HG02852 (cell line): ENCODE measurements around the gene HOXB5.

Experiments used
- ATAC-seq: cut with Tn5 transposase; IDR thresholded peaks from one replicate; pipeline ENCODE4 v1.9.1; 2021; ENCODE audit warnings: mild to moderate bottlenecking, moderate library complexity; ENCODE audit not compliant: unreplicated experiment

Gene HOXB5

DNA sequence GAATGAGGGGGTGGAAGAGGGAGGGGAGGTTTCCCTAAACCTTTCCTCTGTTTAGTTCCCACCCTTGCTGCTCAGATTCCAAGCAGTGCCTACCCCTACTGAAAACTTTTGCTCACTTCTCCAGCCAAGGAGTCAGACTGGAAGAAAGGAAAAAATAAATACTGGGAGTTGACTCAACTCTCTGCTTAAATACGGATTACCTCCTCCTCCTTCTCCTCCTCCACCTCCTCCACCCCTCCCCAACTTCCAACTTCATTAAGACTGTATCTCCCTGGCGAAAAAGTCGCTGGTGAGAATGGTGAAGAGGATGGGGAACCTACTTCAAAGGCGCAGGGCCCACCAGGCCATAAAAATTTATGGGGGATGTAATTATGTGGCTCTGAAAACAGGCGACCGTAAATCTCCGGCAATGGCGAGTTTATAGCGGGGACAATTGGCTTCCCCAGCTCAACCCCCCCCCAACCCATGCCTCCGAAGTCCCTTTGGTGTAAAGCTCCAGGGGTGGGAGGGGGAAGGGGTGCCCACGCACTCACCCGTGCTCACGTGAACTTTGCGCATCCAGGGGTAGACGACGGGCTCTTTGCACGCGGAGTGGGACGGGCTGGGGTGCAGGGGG is 16.1 kb downstream of the HOXB5 start:
- no peak for ATAC-seq

DNA sequence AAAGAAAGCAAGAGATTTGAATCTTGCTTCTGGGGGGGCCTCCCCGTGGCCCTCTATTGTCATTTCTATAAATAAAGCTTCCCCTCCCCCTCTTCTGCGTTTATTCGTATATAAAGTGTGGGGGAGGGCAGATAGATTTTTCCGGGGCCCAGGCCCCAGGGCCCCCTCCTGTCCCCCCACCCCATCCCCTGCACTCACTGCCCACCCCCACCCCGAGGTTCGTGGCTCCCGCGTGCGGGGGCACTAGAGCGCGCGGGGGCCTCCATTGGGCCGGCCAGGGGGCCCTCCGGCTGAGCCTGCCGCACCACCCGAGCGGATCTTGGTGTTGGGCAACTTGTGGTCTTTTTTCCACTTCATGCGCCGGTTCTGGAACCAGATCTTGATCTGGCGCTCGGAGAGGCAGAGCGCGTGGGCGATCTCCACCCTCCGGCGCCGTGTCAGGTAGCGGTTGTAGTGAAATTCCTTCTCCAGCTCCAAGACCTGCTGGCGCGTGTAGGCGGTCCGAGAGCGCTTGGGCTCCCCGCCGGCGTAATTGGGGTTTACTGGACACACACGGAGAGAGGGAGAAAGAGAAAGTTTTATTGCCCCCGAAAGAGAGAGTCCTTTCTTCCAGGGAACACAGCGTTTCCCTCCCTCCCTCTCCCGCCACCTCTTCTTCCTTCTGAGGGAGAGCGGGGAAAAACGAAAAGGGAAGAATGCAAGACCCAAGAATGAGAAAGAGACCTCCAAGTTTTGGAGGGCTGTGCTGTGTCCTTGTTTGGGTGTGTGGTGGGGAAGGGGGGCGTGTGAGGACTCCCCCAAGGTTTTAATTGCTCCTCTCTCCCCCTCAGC is 16.9 kb downstream of the HOXB5 start:
- no peak for ATAC-seq

DNA sequence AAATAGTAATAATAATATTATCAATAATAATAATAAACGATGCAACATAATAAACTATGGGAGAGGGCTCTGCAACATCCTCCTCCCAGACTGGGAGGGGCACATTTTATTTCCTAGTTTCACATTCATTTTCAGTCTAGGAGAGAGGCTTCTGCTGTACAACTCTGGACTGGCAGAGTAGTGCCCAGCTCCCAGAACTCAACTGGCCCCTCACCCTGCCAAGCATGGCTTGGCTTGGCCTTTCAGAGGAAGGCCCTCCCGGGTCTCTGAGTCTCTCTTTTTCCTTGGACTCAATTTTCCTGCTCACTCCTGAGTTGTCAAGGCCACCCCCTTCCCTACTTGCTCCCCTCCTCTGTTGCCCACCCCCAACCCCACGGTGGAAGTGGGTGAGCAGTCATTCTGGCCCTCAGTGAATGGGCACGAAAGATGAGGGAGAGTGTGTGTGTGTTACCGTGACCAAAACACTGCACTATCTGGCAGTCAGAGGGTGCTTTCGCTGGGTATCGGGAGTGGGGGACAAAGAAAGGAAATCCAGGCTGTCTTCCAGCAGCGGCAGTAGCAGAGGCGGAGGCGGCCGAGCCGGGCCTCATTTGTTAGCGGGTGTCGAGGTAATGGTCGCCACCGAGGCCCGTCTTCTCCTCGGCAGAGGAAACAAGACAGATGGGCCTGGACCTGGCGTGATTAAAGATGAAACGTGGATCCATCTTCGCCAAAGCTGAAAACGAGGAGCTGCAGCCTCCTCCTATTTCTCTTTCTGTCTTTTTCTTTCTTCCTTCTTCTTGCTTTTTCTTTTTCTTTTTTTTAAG is 17.7 kb downstream of the HOXB5 start:
- ATAC-seq: no peak

DNA sequence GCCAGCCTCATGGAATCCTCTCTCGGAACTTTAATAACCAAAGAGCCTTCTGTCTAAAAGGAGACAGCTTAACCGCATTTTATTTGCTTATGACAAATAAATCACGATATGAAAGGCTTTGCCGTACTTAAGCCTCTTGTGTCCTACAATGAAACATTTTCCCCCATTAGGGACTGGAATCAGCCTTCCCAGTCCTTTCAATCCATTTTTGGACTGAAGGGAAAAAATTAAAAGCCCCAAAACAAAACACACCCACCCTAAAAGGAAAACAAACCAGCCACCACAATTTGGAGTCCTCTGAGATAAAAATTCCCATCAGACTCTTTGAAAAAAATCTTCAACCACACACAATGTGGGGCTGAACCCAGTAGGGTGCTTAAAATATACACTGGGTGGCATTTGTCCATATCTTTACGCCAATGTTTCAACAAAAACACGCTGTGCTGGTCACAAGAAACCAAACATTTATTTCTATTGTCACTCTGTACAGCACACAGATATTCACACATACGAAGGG is 18.5 kb downstream of the HOXB5 start:
- ATAC-seq: no peak

DNA sequence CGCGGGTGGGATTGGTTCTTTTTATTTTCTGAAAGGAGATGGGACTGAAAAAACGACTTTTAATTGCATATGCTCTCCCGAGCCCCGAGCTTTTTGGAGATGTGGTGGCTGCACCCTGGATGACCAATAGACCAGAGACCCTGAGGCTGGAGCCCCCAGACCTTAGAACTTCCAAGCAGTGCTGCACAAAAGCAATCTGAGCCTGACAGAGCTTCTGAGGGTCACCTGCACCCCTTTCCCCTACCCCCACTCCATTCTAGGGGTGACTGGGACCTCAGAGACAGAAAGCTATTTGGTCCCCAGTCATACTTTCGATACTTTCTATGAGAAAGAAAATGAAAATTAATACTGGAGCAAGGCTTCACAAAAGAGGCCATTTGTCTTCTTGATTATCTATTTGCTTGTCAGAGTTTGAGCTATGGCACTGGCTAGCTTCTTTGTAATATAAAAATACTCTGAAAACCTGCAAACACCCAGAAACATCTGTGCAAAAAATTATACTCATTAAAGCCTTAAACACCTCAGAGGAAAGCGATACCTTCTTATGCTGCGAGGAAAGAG is 19.0 kb downstream of the HOXB5 start:
- ATAC-seq: no peak

DNA sequence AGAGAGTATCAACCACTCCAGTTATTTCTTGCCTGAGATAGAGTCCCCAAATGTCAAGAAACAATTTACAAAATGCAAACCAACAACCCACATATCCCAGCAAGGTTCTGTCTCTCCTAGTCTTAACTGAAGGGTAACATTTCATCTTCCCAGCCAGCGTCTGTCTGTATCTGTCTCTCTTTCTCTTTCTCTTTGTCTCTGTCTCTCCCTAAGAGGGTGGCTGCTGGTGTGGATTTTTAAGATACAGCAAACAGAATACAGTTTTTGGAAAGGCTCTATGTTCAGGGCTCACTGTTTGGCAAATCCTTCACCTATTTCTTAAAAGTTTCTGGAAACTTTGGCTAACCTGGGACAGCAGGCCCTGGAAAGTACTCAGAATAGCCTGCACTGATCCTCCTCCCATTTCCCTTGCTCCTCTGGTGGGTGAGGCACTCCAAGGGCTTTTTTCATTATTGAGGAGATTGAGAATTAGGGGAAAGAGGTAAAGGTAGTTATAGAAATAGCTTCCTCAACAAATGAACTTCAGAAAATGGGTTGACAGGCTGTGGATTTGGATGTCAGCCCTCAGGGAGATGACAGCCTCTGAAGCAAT is 21.7 kb downstream of the HOXB5 start:
- no peak for ATAC-seq

DNA sequence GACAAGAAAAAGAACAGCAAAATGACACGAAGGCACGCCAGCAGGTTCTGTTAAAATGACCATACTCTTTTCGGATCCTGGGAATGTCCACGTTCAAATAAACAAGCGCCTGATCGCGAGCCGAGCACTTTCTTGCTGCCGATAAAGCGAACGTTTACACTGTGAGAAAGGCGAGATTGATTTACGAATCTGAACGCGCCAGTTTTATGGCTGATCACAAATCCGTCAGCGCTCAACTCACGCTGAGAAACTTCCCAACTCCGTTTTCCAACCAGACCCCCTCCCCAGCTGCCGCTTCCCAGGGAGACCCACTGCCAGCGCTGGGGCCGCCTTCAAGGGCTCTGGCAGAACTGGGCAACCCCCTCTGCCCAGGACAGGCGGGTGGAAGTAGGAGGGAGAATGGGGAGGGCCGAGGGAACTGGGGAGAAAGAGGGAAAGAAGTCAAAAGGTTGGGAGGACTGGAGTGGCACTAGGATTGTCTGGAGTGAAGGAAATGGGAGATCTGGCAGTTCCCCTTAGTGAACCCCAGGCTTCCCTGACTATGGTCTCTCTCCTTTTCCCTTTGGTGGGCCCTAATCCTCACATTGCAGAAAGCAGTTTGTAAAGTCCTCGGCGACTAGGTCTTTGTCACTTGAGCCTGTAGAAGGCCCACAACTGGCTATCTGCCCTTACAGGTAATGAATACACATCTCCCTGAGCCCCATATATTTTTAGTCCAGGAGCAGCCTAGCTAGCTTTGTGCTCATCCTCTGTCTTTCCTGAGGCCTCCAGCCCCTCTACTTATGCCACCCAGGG is 22.4 kb downstream of the HOXB5 start:
- ATAC-seq: no peak

DNA sequence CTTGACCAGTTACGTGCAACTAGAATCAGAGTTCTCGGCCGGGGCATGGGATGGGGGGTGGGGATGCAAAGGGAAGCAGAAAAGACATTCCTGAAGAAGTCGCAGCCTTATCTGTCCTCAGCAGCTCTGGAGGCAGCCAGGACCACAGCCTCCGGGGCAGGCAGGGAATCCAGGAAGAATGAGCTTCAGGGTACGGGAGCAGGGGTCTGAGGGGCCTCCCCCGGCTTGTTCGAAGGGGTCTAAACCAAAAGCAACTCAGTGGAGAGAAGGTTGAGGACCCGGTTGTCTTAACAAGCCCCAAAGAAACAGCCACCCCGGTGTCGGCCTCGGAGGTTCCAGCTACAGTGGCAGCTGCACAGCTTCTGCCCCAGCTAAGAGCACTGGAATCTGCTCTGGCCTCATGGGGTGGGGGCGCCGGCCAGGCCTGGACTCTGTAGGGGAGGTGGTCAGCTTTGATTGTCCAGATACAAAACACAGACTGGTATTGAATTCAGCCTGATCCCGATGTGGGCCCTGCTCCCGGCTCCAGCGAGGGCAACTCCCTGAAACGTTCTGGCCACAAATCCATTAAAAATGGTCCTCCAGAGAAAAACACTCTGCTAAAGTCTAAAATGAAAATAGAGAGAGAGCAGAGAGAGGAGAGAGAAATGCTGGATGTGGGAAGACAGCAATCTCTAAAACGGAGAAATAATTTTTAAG is 23.1 kb downstream of the HOXB5 start:
- ATAC-seq: no peak

DNA sequence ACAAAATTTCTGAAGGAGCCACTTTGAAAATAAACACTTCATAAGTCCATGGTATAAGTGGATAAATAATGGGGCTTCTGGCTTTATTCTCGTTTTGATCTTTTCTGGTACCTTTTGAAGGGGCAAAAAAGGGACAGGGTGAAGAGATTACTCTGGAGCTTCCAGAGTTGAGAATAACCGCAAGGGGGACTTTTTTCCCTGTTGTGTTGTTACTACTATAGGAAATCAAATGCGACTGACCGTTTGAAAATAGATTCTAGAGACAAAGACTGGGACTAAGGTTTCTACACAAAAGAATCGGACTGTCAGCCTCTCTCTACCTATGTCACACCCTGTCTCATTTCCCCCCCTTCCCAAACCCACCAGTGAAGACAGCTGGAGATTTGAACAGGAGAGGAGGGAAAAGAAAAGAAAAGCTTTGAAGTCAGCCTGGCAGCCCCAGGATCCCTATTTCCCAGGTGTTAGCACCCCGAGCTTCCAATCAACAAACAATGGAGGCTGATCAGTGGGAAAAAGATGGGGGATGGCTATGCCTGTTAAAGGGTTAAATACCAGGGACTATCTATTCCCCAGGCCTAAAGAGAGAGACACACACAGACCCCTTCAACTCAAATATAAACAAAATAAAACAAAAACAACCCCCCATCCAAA is 23.8 kb downstream of the HOXB5 start:
- ATAC-seq: no peak

DNA sequence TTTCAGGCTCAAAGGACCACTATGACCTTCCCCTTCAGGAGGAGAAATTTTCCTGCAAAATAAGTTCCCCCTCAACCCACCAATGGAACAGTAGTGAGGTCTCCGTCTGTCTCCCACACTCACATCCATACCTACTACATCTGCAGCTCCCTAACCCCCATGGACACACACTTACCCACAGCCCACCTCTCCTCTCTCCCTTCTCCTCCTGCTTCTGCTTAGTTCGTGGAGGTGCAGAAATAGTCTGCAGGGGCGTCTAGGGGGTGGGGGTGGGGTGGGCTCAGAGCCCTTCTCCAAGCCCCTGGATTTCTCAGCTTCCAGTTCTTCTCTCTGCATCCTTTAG is 24.4 kb downstream of the HOXB5 start:
- ATAC-seq: no peak

DNA sequence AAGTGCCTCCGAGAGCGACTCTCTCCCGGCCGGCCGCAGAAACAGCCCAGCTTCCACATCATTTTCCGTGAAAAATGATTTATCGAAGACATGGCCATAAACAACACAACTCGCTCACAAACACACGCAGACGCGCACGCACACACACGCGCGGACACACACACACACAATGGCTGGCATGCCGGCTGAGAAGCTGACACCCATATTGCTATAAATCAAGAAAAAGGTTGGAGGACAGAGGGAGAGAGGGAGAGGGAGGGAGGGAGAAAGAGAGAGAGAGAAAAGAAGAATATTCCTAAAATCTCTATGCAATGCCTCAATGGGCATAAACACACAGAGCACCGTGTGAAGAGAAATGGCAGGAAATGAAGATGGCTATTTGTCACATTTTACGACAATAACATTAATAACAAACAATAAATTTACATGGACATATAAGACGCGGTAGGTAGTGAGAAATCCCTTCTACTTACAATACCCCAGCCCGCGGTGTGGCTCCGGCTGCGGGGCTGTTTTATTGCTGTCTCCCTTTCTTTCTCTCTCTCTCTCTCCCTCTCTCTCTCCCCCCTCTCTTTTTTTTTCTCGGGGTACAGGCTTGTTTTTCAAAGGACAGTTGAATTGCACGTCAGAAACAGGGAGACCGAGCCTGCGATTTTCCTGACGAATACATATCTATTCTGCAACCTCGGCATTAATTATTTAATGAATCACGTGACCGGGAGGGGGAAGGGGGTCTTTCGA is 24.9 kb downstream of the HOXB5 start:
- ATAC-seq: no peak

DNA sequence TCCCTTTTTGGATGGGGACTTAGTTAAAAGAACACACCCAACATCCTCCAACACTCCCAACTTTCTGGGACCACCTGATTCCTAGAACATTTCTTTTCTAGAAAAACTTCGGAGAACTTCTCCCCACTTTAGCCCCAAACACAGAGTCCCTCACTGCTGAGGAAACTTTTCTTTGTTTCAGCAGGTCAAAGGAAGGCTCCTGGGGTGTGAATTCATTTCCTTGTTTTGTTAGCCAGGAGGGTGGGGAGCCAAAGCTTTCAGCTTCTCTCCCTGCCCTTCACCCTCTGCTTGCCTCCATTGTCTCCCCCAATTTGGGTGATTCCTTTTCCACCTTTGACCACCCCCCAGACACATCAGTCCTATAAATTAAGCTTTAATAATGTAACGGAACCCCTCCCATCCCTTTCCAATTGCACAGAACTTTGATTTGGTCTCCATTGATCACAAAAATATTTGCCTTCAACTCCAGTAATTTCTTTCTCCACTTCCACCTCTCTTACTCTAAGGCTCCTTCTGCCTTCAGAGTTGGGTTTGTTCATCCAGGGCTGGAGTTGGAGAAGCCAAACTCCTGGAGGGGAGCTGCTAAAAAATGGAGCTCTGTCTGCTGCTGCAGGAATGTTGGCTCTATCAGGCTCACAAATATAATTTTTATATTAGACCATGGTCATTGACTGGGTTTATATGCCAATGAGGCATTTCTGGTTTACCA is 25.8 kb downstream of the HOXB5 start:
- no peak for ATAC-seq

DNA sequence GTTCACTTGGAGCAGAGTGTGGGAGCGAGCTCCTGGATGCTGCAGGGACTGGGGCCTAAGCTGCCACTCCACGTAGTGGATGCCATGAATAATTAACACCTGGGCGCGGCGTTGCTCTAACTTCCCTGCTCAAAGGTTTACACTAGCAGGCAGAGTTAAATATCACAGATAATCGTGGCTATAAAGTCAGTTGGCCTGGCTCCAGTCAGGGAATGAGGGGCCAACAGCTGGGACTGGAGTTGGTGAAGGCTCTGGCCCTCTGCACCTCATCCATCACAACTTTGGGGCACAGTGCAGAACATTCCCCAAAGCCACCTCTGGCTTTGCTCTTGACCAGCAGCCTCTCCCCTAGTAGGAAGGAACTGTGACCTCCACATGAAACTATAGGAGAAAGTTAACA is 26.4 kb downstream of the HOXB5 start:
- no peak for ATAC-seq

DNA sequence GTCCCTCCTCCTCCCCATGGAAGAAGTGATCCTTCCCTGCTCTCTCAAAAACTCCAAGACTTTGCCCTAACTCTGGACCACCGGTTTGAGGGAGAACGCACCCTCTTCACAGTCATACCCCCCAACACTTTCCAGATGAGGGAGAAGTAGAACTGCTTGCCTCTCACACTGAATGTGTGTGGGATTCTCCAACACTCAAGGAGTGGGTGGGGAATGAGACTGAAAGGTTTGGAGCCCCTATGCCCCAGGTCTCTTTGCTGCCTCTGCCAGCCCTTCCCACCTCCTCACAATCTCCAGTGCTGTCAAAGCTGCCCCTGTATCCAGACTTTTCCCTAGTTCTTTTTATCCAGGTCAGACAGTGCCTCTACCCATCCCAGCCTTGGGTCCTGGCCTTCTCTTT is 26.9 kb downstream of the HOXB5 start:
- no peak for ATAC-seq

DNA sequence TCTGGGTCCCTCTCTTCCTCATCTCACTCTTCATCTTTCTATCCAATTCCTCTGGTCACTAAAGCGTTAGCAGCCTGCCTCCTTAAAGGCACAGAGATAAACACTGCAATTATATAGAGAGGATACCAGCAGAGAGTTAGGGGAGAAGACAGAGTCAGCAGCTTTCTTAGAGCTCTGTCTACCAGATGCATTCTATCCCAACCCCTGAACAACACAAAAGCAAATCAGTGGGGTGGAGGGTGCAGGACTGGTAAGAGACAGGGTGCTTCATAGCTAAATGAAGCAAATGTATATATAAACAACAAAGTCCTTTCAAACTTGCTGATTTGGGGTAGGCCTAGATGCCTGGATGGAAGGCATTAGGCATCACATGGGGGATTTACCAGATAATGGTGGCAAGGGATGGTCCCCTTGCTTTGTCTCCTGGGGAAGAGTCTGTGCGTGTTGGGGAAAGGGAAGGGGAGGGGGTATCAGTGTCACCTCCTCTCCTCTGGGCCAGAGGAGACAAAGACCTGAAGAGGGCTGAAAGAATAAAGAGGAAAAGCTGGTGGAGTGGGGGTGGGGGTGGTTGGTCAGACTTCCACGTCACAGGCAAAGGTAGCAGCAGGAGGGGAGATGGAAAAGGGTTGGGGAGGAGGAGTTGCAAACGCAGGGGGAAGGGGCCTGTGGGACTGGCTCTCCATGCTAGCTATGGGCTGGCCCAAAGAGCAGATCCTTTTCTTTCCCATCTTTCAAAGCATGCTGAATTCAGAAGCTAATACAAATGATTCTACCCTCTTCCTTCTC is 27.5 kb downstream of the HOXB5 start:
- no peak for ATAC-seq

DNA sequence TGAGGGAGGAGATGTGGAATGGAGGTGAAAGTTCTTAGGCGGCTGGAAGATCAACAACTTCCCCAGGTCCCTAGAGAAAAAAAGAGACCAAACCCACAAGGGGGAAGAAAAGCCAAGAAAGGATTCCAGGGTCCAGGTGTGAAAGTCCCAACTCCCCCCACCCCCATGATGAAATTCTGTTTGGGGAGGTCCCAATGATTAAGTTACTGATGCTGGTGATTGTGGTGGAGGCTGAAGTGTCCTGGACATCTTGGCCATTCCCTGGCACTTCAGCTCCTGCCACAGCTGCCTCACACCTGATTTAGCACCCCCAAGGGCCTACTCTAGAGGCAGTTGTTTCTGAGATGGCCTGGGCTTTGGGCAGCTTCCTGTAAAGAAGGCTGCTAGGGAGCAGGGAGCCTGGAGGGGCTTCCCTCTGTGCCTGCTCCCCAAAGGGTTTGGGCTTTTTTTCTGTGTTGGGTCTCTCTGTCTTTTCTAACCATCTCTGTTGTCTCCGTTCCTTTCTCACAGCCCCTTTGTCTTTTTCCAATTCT is 28.5 kb downstream of the HOXB5 start:
- no peak for ATAC-seq
